Fibroblast of skin of right biceps (primary cell): ENCODE measurements around the gene IPO7.
A peak's percentile ranks its signal among the peaks of the same experiment; 100 is the strongest.
"Not testable (repeated sequence)": the region's sequence is repeated elsewhere in the genome, so short reads cannot be mapped to it uniquely, and the experiment has no call there.

Experiments used
- DNase-seq: peaks from one replicate; pipeline ENCODE4 v3.0.0-alpha.2; 2013

The IPO7 gene

DNA sequence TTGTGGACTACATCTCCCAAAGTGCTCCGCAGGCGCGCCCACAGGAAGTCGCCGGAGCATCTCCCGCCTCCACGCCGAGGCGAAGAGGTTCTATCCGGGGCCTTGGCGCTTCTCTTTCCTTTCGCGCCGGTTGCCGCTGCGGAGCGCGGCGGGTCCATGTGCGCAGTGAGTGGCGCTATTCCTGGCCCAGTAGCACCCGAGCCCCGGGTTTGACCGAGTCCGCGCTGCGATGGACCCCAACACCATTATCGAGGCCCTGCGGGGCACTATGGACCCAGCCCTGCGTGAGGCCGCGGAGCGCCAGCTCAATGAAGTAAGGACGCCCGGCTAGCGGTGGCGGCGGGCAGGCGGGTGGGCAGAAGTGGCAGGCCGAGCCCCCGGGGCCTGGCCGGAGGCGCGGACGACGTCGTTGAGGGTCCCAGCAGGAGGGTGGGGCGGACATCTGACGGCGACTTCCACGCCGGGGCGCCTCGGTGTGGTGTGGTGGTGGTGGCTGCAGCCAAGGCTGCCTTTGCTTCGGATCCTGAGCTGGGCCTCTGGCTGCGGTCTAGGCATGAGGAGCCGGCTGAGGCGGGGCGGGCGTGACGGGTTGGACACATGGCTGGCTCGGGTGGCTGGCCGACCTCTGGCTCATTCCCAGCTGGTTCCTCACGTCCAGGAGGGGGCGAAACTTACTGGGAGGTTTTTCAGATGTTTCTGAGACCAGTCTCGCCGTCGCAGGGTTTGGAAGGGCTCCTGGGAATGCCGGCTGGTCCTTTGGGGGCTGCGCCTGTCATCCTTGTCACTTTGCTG is at the start of gene IPO7:
Gene IPO7 (plus strand): TSS at position 118 of the 792 bp plus-strand sequence. CDS start 112 bp downstream, at position 230.
- peak; percentile 94 for DNase-seq

DNA sequence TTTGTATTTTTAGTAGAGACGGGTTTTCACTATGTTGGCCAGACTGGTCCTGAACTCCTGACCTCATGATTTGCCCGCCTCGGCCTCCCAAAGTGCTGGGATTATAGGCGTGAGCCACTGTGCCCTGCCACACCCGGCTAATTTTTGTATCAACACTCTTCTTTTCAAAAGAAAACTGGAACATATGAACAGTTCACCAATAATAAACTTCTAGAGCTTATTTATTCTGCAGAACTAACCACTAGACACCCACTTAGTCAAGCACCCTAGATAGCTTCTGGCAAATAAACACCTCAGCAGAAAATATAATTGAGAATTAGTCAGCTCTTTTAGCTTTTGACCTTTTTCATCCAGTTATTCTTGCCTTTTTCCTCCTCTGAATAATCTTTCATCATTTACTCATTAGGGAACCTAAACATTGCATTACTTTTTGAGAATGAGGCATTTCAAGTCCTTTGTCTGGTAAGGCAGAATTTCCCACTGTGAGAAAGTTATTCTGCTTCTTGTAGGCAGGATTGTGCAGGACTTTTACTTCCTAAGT is 42.7 kb upstream of the IPO7 start:
- DNase-seq = no peak

DNA sequence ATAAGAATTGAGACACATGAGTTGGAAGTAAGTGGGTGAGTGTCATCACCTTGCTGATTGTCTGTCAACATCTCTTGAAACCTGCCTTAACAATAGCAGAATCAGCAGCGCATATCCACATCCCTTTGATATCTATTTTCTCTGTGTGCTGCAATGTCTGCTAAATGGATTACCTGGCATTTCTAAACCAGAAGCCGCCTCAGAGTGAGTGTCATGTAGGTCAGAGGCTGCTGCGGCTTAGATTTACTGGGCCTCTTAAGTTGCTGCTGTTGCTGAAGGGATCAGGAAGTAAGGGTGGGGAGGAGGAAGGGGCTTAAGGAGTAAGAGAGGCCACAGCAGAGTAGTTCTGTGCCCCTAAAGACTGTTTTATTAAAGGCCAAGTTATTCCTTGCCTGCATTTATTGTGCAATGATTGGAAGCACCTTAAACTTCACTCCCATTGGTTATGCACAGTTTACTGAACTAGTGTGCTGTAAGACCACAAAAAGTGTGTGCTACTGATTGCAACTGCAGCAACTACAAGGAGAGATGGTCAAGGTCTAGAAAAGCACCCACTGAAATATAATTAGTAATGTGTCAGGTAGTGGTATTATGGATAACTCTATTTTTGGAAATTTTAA is 40.3 kb upstream of the IPO7 start:
- DNase-seq = no peak

DNA sequence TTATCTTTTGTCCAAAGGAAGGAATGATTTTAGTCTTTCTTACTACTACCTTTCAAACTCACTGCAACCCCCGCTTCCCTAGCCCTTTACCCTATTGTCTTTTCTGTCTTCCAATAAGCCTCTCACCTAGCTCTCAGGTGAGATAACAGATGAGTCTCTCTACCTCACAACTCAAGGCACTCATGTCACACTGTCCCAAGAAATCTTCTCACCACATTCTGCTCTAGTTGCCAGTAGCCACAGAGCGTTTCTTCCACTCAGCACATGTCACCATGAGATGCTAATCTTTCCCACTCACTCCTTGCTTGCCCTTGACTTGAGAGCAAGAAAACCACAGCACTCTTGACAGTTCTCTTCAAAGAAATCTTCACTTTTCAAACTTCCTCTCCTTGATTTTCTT is 37.4 kb upstream of the IPO7 start:
- DNase-seq = no peak

DNA sequence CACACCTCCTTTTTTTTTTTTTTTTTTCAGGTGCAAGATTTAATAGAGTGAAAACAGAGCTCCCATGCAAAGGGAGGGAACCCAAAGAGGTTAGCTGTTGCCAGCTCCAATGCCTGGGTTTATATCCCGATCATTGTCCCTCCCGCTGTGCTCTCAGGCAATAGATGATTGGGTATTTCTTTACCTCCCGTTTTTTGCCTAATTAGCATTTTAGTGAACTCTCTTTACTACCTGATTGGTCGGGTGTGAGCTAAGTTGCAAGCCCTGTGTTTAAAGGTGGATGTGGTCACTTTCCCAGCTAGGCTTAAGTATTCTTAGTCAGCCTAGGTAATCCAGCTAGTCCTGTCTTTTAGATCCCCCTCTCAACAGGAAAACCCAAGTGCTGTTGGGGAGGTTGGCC is 36.7 kb upstream of the IPO7 start:
- not testable (repeated sequence) for DNase-seq

DNA sequence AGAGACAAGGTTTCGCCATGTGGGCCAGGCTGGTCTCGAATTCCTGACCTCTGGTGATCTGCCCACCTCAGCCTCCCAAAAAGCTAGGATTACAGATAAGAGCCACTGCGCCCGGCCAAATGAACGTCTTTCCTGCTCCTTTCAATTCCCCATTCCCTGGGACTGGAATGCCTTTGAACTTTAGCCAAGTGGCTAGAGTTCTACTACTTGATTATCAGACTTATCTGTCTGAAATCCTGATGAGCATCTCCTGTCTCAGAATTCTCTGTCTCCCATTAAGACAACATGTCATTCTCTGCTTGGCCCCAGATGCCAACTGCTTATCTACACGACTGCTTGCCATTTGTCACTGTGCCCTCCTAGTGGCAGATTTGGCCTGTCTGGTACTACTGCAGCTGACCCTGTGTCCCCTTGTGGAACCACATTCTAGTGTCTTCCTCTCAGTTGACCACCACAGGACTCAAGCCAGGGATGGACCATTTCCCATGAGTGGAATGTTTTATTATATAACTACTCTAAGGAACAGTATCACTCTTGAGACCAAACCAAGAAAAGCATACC is 33.1 kb upstream of the IPO7 start:
- no peak for DNase-seq

DNA sequence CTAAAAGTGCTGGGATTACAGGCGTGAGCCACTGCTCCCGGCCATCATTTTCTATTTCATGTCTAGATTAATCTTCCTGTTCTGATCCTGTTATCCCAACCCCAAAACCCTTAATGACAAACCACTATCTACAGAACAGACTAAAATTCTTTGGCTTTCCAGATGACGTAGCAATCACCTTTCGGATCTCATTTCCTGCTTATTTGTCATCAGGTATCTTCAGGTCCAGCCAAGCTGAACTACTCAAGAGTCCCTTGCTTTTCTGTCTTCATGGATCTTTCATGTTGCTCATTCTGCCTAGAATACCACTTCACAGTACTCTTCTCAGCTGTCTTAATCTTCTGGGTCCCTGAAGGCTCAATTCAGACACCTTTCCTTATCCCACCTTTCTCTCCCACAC is 27.4 kb upstream of the IPO7 start:
- no peak for DNase-seq

DNA sequence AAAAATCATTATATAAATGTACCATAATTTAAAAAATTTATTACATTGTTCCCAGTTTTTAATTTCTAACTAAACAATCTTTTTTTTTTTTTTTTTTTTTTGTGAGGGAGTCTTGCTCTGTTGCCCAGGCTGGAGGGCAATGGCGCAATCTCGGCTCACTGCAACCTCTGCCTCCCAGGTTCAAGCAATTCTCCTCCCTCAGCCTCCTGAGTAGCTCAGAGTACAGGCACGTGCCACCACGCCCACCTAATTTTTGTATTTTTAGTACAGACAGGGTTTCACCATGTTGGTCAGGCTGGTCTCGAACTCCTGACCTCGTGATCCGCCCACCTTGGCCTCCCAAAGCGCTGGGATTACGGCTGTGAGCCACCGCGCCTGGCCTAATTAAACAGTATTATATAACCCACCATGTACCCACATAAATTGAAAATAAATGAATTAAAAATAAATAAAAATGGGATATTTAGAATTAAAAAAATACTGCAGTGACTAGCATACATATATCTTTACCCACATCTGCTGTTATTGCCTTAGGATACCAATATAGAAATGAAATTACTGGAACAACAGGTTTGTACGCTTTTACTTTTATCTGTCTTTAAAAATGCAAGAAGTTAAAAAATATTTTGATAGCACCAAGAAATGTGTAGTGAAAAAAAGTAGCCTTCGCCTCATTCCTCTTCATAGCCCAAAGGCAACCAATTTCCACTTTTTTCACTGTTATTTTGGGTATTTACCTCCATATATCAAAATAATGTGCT is 23.4 kb upstream of the IPO7 start:
- not testable (repeated sequence) for DNase-seq

DNA sequence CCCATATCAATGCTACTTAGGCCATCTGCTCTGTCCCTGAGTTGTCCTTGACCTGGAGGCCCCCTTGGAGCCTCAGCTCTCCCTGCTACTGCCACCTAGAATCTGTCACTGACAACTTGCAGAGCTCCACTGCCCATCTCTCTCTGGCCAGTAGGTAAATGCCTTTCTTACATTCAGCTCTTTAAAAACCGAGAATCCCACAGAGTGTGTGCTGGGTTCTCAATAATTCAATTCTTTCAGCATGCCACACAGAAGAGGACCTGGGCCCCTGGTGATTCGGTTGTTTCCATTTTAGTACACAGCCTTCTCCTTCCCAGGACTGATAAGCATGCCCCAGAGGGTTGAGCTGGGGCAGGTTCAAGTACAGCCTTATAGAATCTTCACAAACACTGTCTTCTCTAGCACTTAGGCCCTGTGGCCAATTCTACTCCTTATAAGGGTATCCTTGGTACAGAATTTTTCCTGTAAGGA is 22.0 kb upstream of the IPO7 start:
- DNase-seq = peak; percentile 50

DNA sequence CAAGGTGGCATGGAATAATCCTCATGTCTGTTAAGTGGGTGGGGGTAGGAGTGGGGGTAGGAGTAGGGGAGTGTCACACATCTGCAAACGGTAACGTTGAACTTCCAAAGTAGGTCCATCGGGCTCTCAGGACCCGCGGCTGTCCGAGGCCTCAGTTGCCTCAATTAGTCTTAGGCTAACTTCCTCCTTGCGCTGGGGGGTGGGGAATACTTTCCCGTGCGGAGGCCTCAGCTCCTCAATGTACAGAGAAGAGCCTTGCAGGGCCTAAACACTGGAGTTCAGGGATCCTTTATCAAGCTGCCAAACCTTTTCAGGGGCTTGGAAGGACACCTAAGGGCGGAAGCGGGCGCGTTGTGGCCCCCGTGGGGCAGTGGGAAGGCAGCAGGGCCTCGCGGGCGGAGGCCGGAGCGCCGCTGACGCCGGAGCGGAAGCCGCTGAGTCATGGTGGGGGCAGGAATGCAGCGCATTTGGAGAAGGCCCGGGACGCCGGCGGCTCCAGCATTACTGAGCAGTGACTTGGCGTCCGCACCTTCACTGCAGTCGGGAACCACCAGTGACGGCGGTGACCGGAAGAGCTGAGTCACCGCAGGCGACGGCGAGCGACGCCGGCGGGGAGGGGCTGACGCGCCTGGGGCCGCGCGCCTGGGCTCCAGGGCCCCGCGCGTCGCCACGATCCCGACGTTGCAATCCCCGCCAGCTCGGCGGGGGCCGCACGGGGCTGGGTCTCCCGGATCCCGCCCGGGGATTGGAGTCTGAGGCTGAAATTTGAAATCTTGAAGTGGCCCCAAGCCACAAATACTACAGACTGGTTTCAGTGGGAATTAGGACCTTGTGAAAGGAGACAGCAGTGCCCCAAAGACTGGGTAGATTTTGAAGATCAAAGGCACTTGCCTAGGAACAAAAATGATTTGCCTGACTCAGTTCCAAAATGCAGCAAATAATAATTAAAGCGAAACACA is 20.2 kb upstream of the IPO7 start:
- peak; percentile 99 for DNase-seq

DNA sequence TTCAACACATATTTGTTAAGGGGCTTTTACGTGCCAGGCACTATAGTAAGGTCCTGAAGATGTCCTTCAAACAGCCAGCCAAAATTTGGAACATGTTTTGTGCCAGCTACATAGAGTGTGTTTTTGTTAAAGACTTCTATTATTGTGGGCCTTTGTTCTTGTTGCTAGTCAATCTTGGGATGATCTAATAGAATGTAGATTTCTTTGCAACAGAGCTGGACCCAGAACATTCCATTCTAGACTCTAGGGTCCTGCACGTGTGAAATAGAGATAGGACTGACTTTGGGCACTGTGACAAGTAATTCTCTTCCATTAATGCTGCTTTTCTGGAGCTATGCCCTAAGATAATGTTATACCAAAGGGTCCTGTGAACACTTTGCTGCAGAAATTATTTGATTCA is 16.9 kb upstream of the IPO7 start:
- no peak for DNase-seq

DNA sequence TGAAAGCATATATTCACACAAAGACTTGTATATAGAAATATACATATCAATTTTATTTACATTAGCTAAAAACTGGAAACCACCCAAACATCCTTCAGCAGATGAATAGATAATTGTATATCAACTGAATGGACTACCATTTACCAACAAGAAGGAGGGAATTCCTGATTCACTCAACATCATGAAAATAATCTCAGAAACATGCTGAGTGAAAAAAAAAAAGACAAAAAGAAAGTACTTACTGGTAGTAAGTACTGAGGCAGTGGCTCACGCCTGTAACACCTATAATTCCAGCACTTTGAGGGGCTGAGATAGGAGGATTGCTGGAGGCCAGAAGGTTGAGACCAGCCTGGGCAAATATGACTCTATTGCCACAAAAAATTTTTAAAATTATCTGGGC is 7.4 kb upstream of the IPO7 start:
- DNase-seq = no peak

DNA sequence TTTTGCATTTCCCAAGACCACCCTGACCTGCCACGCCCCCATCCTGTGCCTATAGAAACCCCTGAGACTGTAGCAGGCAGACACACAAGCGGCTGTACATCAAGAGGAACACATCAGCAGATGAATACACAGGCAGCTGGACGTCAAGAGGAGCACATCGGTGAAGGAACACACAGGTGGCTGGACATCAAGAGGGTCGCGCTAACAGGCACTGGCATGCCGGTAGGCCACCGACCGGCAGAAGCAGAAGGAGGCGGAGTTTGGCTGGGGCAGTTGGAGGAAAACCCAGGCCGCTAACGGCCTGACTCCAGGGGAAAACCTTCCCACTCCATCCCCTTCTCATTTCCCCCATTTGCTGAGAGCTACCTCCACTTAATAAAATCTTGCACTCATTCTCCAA is 5.4 kb upstream of the IPO7 start:
- DNase-seq = no peak

DNA sequence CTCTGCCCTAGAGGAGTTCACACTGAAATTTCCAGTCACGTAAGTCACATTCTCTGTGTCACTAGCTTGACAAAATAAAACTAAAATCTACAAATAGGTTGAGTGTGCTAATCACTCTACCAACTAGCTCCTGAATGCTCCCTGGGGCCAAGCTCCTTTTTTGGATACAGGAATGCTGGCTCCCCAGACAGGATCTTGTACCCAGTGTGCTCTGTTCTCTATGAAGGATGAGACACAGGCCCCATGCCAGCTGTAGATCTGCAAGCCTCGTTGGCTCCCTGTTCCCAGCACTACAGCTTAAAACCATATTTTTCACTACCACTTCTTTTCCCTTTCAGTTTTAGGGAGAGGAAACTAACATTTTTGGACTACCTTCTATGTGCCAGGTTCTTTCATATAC is 3.7 kb upstream of the IPO7 start:
- no peak for DNase-seq

DNA sequence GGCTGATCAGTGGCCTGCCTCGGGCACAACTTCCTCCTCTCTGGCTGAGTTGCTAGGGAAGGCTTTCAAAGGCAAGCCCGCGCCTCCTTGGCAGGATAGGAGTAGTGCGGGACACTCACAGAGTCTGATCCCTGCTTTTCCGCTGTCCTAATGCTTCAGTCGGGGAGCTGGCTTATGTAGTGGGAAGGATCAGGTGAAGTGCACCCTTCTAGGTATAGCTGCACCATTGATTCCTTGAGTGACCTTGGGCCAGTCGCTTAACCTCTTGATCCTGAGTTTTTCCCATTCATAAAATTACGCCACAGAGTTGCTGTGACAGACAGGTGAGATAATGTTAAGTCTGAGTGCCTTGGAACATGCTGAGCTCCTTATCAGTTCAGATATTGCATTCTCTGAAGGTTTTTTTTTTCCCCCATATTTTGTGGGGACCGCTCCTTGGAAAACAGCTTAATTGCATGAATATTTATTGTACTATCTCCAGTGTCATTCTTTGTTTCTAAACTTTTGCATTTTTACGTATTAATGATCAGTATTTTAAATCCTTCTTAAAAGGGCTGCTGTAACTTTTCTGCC is 961 bp downstream of the IPO7 start:
- no peak for DNase-seq

DNA sequence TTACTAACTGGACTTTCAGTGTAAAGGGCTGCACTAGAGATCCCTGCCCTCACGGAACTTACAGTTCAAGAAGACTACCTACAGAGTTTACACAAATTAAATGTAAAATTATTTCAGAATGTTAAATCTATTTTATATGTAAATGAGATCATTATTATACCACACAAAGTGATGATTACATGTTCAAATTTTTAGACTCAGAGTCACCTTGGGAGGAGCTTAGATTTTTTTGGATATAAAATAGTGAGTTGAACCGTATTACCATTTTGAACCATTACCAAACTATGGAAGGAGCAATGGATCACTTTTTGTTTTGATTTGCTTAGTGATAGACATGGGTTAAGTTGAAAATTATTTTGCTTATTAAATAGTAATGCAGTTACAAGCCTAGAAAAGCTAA is 1.6 kb downstream of the IPO7 start:
- DNase-seq = no peak

DNA sequence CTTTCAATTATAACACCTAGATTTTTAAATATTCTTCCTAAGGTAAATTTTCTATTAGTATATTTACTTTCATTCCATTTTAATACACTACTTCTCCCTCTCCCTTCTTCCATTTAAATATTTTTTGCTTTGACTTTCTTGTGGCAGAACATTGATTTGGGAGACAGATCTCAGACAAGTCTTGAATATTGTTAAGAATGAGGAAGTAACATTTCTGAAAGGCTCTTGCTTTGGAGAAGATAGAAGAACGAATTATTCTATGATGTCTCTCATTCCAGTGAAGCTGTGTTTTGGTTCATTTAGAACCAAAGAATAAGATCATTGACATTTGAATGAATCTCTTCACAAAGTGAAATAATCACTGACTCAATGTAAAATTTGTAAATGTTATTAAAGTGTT is 2.4 kb downstream of the IPO7 start:
- DNase-seq = no peak

DNA sequence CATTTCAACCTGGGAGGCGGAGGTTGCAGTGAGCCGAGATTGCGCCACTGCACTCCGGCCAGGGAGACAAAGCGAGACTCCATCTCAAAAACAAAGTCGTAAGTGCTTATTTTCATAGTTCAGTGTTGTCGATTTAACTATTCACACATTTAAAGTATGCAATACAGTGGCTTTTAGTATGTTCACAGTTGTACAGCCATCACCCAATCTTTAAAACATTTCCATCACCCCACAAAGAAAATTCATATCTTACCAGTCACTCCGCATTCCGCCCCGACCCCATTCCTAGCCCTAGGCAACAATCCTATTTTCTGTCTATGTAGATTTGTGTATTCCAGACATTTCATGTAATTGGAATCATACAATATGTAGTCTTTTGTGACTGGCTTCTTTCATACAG is 11.9 kb downstream of the IPO7 start:
- peak; percentile 38 for DNase-seq

DNA sequence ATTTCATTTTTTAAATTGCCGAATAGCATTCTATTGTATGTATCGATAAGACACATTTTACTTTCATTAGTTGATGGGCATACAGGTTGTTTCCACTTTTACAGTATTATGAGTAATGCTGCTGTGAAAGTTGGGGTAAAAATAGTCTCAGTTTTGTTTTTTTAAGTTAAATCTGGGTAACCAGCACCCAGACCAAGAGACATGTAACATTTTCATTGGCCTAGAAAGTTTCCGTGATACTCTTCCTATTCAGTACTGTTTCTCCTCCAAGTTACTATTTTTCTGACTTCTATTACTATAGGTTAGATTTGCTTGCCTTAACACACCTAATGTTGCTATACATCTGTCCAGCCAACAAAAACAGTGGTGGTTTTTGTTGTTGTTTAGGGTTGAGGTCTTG is 12.3 kb downstream of the IPO7 start:
- DNase-seq = no peak

DNA sequence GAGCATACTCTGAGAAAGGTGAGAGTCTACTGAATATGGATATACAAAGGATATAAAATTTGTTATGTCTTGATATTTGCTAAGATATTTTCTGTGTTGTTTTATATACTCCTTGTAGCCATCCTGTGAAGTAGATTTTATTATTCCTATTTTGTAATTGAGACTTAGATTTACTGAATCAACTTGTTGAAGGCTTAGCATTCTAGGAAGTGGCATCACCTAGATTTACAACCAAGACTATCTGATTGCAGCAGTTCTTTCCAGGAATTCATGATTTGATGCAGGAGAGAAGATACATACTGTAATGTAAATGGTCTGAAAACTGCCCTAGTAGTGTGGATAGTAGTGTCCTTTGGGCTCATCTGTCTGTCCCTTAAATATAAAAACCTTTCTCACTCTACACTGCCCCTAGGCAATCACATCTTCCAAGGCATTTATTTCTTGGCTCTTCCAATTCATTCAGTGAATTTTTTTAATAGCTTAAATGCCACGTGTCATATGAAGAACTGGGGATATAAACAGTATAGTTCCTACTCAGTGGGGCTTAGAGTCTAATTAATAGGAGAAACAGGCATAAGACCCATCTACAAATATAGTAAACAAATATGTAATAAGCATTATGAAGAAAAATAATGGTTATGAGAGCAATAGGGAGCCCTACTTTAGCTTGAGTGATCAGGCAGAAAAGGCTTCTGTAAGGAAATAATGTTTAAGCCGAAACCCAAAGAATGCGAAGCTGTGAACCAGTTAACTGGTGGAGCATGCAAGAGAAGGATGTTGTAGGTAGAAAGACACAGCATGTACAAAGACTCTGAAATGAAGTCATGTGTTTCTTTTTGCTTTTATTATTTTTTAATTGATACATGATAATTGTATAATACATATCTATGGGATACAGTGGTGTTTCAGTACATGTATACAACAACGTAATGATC is 13.6 kb downstream of the IPO7 start:
- no peak for DNase-seq
